ENCODE measurements around the gene FCGBP. TPM values are rescaled to one million over a fixed set of nuclear protein-coding genes. Genes with fewer than 3 reads are reported as not detected.

Gene FCGBP
- total RNA-seq, 1 donor from 2014 or later, result 0.54 TPM

DNA sequence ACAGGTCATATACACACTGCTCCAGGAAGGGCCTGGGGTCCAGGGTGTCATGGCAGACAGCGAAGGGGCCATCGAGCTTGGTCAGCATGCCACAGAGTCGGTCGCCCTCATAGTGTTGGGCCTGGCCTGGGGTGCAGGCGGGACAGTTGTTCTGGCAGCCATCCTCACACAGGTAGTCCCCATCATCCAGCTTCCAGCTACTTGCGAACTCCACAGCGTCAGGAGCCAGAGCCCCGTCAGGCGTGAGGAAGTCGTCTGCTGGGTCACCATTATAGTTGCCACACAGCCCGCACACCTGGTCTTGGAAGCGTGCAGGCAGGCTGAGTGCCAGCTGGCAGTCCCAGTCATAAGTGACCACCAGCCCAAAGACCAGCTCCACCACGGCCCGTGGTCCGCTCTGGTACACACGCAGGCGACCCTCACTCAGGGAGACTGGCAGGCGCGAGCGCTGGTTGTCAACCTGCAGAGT is 16.2 kb downstream of the FCGBP start:
- Histone ChIP-seq H3K79me2 (ENCODE audit: insufficient read depth, low read length) (no peaks in the 10 kb centered on the region), H3K9me3 (ENCODE audit: insufficient read depth, low read depth, low read length) (no peaks in the 10 kb centered on the region), H3K4me3 (ENCODE audit: insufficient read depth, low read depth, low read length) (no peak overlapping the region), H3K36me3 (ENCODE audit: insufficient read depth, low read length) (no peaks in the 10 kb centered on the region), H3K4me1 (ENCODE audit: insufficient read depth, low read length) (no peaks in the 10 kb centered on the region), H4K20me1 (ENCODE audit: insufficient read depth, low read length) (no peaks in the 10 kb centered on the region), H3K27me3 (ENCODE audit: insufficient read depth, low read length) (no peaks in the 10 kb centered on the region), H3K9ac (ENCODE audit: low read length) (no peak overlapping the region), H2AFZ (ENCODE audit: low read depth, low read length) (no peak overlapping the region), H3K4me2 (ENCODE audit: low read length) (no peak overlapping the region), H3K27ac (ENCODE audit: low read depth, low read length) (no peak overlapping the region)
- TF ChIP-seq, protein P1, sequence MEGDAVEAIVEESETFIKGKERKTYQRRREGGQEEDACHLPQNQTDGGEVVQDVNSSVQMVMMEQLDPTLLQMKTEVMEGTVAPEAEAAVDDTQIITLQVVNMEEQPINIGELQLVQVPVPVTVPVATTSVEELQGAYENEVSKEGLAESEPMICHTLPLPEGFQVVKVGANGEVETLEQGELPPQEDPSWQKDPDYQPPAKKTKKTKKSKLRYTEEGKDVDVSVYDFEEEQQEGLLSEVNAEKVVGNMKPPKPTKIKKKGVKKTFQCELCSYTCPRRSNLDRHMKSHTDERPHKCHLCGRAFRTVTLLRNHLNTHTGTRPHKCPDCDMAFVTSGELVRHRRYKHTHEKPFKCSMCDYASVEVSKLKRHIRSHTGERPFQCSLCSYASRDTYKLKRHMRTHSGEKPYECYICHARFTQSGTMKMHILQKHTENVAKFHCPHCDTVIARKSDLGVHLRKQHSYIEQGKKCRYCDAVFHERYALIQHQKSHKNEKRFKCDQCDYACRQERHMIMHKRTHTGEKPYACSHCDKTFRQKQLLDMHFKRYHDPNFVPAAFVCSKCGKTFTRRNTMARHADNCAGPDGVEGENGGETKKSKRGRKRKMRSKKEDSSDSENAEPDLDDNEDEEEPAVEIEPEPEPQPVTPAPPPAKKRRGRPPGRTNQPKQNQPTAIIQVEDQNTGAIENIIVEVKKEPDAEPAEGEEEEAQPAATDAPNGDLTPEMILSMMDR (IDR thresholded peaks at IDR 0.05; ENCODE audit: insufficient read depth, low read depth, low read length), result no peak
- TF ChIP-seq EZH2 (IDR thresholded peaks at IDR 0.05; ENCODE audit: insufficient read depth, low read length), result no peak
- Mint-ChIP-seq H3K36me3 (ENCODE audit: low read depth, unreplicated experiment) (no peaks in the 10 kb centered on the region), H3K4me3 (ENCODE audit: unreplicated experiment) (no peak overlapping the region), H3K4me1 (ENCODE audit: low read depth, unreplicated experiment) (no peaks in the 10 kb centered on the region), H3K9me3 (ENCODE audit: unreplicated experiment) (no peaks in the 10 kb centered on the region), H3K27me3 (ENCODE audit: low read depth, unreplicated experiment) (peaks cover 13% of the 10 kb centered on the region), H3K27ac (ENCODE audit: unreplicated experiment) (no peak overlapping the region)
- DNase-seq (ENCODE audit: low read depth) (no peak), FAIRE-seq (no peak)

DNA sequence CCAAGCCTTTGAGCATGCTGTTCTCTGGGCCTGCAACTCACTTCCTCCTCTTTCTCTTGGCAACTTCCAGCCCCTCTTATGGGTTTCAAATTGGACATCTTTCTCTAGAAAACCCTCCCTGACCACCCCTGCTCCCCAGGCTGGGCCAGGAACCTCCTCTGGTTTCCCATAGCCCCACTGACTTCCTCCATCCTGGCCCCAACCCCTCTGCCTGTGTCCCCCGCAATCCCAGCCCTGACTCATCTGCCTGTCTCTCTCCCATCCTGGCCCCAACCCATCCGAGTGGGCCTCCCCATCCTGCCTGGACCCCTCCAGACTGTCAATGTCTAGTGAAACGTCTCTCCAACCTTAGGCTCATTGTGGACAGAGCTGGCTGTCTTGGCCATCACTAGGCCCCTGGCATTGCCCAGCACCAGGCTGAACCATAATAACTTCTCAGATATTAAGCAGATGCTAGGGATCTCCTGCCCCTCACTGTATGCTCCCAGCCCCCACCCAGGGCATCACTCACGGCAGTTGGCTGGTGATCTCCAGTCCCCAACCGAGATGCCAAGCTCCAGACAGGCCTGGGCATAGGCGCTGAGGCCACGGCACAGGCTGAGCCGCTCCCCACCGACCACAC is 16.8 kb downstream of the FCGBP start:
- Histone ChIP-seq H3K4me1 (ENCODE audit: insufficient read depth, low read length) (no peaks in the 10 kb centered on the region), H3K4me2 (ENCODE audit: low read length) (no peak overlapping the region), H3K27me3 (ENCODE audit: insufficient read depth, low read length) (no peaks in the 10 kb centered on the region), H3K27ac (ENCODE audit: low read depth, low read length) (no peak overlapping the region), H3K9ac (ENCODE audit: low read length) (no peak overlapping the region), H3K79me2 (ENCODE audit: insufficient read depth, low read length) (no peaks in the 10 kb centered on the region), H3K36me3 (ENCODE audit: insufficient read depth, low read length) (no peaks in the 10 kb centered on the region), H3K9me3 (ENCODE audit: insufficient read depth, low read depth, low read length) (no peaks in the 10 kb centered on the region), H3K4me3 (ENCODE audit: insufficient read depth, low read depth, low read length) (no peak overlapping the region), H4K20me1 (ENCODE audit: insufficient read depth, low read length) (no peaks in the 10 kb centered on the region), H2AFZ (ENCODE audit: low read depth, low read length) (no peak overlapping the region)
- H3K9me3 Mint-ChIP-seq (ENCODE audit: unreplicated experiment), result no peaks in the 10 kb centered on the region
- H3K4me1 Mint-ChIP-seq (ENCODE audit: low read depth, unreplicated experiment), result no peaks in the 10 kb centered on the region
- DNase-seq (ENCODE audit: low read depth), result no peak
- no peak overlapping the region for H3K4me3 Mint-ChIP-seq (ENCODE audit: unreplicated experiment)
- no peak for FAIRE-seq
- H3K27me3 Mint-ChIP-seq (ENCODE audit: low read depth, unreplicated experiment), result peaks cover 13% of the 10 kb centered on the region
- H3K27ac Mint-ChIP-seq (ENCODE audit: unreplicated experiment), result no peak overlapping the region
- TF ChIP-seq, protein P1 (IDR thresholded peaks at IDR 0.05; ENCODE audit: insufficient read depth, low read depth, low read length), result no peak
- TF ChIP-seq EZH2 (IDR thresholded peaks at IDR 0.05; ENCODE audit: insufficient read depth, low read length), result no peak
- no peaks in the 10 kb centered on the region for H3K36me3 Mint-ChIP-seq (ENCODE audit: low read depth, unreplicated experiment)

DNA sequence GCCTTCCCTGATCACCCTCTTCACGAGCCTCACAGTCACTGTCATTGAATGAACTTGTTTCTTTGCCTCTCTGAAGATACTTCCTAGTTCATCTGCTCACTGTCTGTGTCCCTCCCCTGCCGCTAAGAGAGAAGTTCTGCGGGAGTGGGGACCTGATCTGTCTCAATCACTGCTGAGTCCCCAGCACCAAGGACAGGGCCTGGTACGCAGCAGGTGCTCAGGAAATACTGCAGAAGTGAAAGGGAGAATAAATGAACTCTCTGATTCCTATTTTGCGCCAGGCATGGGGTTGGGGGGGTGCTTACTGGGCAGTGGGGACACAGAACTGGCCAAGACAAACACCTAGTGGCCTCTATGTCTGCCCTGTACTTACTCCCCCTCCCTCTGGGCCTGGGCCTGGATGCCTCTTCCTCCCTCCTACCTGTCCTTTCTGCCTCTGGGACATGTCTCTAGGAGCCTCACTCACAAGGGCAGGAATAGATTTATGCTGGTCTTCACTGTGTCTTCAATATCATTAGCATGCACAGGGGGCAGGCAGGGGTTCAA is 17.5 kb downstream of the FCGBP start:
- DNase-seq (ENCODE audit: low read depth) (no peak), FAIRE-seq (no peak)
- H3K9me3 Mint-ChIP-seq (ENCODE audit: unreplicated experiment), result no peaks in the 10 kb centered on the region
- H3K9me3 ChIP-seq (ENCODE audit: insufficient read depth, low read depth, low read length), result no peaks in the 10 kb centered on the region
- H3K27ac ChIP-seq (ENCODE audit: low read depth, low read length), result no peak overlapping the region
- H3K27ac Mint-ChIP-seq (ENCODE audit: unreplicated experiment), result no peak overlapping the region
- H3K79me2 ChIP-seq (ENCODE audit: insufficient read depth, low read length), result no peaks in the 10 kb centered on the region
- no peaks in the 10 kb centered on the region for H3K36me3 ChIP-seq (ENCODE audit: insufficient read depth, low read length)
- TF ChIP-seq, protein P1 (IDR thresholded peaks at IDR 0.05; ENCODE audit: insufficient read depth, low read depth, low read length), result no peak
- no peak for TF ChIP-seq EZH2 (IDR thresholded peaks at IDR 0.05; ENCODE audit: insufficient read depth, low read length)
- no peaks in the 10 kb centered on the region for H3K27me3 ChIP-seq (ENCODE audit: insufficient read depth, low read length)
- peaks cover 13% of the 10 kb centered on the region for H3K27me3 Mint-ChIP-seq (ENCODE audit: low read depth, unreplicated experiment)
- no peak overlapping the region for H3K4me3 ChIP-seq (ENCODE audit: insufficient read depth, low read depth, low read length)
- H3K4me1 Mint-ChIP-seq (ENCODE audit: low read depth, unreplicated experiment), result no peaks in the 10 kb centered on the region
- H3K4me2 ChIP-seq (ENCODE audit: low read length), result no peak overlapping the region
- no peak overlapping the region for H3K9ac ChIP-seq (ENCODE audit: low read length)
- H3K4me3 Mint-ChIP-seq (ENCODE audit: unreplicated experiment), result no peak overlapping the region
- H3K36me3 Mint-ChIP-seq (ENCODE audit: low read depth, unreplicated experiment), result no peaks in the 10 kb centered on the region
- no peak overlapping the region for H2AFZ ChIP-seq (ENCODE audit: low read depth, low read length)
- H3K4me1 ChIP-seq (ENCODE audit: insufficient read depth, low read length), result no peaks in the 10 kb centered on the region
- H4K20me1 ChIP-seq (ENCODE audit: insufficient read depth, low read length), result no peaks in the 10 kb centered on the region
